Thoracic aorta (tissue), 2 donors: Measurements from ENCODE around the gene DOK4. TPM values are rescaled to one million over a fixed set of nuclear protein-coding genes. Genes with fewer than 3 reads are reported as not detected.

ENCODE experiments used
- ATAC-seq: fragments of 150-250 bp; one replicate; pipeline ENCODE4 v1.8.0; 2017; ENCODE audit warnings: low read depth; ENCODE audit not compliant: insufficient number of reproducible peaks, low FRiP score
- DNase-seq: peaks from one replicate; pipeline ENCODE4 v3.0.0-alpha.2; 2020; ENCODE audit warnings: low spot score
- H3K27ac ChIP-seq, 2 donors: fragments of 200-600 bp; sonication (generic); 1 replicate in 1 of 2; 2 replicates in 1 of 2; pipeline ENCODE4 v1.5.1; 2016; ENCODE audit warnings: mild to moderate bottlenecking in 2 of 2, moderate library complexity in 2 of 2
- H3K27me3 ChIP-seq: fragments of 200-600 bp; sonication (generic); replicated peaks from 2 replicates; pipeline ENCODE4 v1.6.0; 2016; ENCODE audit warnings: mild to moderate bottlenecking; ENCODE audit not compliant: insufficient read depth
- H3K36me3 ChIP-seq: fragments of 200-600 bp; sonication (generic); one replicate; pipeline ENCODE4 v1.5.1; 2016
- H3K4me1 ChIP-seq, 2 donors: fragments of 200-600 bp; sonication (generic); 1 replicate in 1 of 2; 2 replicates in 1 of 2; pipeline versions ENCODE4 v1.5.1 to v1.6.0; 2016; ENCODE audit warnings: low read depth in 2 of 2, mild to moderate bottlenecking in 1 of 2; ENCODE audit not compliant: control insufficient read depth in 1 of 2
- H3K4me3 ChIP-seq: fragments of 200-600 bp; sonication (generic); 2 replicates; pipeline ENCODE4 v1.5.1; 2016; ENCODE audit warnings: mild to moderate bottlenecking
- H3K9me3 ChIP-seq: fragments of 200-600 bp; sonication (generic); 2 replicates; pipeline ENCODE4 v1.5.1; 2016
- total RNA-seq, 2 donors: library from RNA; depleted of rRNA; stranded (reverse); fragments of >200 nt; gene quantifications; one replicate each; pipeline versions ENCODE4 v1.1.0 to v1.2.3, GENCODE V29; 2016
- TF ChIP-seq, protein P1 (sequence below): fragments of 200-600 bp; sonication (generic); IDR thresholded peaks from one replicate; pipeline ENCODE4 v1.5.1; 2019; ENCODE audit warnings: antibody characterized with exemption

Gene DOK4
- total RNA-seq, 2 donors from 2014 or later, result 43.2 to 70.1 TPM

DNA sequence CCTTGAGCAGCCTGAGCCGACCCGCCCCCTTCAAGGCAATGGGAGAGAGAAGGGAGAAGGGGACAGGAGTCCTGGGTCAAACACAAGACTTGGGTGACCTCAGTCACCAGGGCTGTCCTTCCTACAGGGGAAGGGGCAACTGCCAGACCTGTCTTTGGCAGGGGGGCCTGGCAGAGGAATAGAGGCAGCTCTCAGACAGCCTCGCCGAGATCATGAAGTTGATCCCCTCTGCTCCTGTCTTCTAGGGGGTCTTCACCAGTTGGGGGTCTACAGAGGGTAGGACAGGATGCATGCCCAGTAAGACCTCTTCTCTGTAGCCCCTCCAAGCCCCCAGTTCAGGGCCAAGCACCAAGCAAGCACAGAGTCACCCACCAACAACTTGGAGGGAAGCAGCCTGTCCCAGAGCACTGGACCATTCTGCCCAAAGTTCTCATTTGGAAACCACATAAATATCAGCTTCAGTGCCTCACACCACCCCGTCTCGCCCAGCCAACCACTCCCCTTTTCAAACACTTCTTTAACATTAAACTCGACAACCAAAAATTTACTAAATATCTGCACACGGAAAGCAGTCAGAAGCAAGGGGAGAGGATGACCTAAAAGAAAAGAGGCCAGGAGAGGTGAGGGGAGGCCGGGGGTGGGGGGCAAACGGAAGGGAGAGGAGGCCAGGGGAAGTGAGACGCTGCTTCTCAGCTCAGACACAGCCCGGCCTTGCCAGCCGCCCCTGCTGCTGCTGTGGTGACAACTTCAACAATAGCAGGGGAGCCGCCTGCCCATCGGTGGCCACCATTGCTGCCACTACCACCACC is 7.7 kb downstream of the DOK4 start:
- Histone ChIP-seq H3K27me3 (no peaks in the 10 kb centered on the region), H3K4me3 (peak overlapping the region; percentile 74), H3K36me3 (peaks cover 11% of the 10 kb centered on the region), H3K4me1 (peaks cover 23 to 54% of the 10 kb centered on the region in 2 donors), H3K27ac (peak overlapping the region; percentile 79 to 83), H3K9me3 (no peaks in the 10 kb centered on the region)
- TF ChIP-seq, protein P1, sequence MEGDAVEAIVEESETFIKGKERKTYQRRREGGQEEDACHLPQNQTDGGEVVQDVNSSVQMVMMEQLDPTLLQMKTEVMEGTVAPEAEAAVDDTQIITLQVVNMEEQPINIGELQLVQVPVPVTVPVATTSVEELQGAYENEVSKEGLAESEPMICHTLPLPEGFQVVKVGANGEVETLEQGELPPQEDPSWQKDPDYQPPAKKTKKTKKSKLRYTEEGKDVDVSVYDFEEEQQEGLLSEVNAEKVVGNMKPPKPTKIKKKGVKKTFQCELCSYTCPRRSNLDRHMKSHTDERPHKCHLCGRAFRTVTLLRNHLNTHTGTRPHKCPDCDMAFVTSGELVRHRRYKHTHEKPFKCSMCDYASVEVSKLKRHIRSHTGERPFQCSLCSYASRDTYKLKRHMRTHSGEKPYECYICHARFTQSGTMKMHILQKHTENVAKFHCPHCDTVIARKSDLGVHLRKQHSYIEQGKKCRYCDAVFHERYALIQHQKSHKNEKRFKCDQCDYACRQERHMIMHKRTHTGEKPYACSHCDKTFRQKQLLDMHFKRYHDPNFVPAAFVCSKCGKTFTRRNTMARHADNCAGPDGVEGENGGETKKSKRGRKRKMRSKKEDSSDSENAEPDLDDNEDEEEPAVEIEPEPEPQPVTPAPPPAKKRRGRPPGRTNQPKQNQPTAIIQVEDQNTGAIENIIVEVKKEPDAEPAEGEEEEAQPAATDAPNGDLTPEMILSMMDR, result no peak
- no peak for ATAC-seq
- no peak for DNase-seq

DNA sequence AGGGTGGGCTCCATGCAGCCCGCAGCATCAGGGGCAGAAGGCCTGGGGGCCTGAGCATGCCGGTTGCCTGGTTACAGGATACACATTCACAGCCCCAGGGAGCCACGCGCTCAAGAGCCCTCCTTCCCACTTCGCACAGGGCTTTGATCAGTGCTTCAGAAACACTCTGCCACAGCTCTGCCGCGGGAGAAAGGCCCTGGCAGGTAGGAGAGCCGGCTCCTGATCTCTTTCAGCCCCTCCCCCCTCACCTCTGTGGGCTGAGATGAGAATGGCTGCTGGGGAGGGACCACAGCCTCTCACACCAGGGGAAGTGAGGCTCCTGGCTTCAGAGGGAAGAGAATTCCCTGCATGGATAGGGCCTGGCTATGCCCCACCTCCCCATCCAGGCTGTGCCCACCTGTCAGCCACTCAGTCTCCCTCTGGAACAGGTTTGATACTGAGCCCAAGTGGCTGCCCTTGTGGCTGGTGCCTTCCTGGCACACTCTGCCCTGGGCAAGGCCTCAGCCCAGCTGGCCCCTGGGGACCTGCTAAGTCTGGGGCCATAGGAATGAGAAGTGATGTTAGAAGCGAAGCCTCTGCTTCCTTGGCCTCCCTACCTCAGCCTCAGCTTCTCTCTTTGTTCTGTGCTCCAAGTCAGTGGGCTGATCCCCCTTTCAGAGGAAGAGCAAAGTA is 8.6 kb downstream of the DOK4 start:
- TF ChIP-seq, protein P1, result no peak
- Histone ChIP-seq H3K9me3 (no peaks in the 10 kb centered on the region), H3K4me1 (peaks cover 23 to 54% of the 10 kb centered on the region in 2 donors), H3K27me3 (no peaks in the 10 kb centered on the region), H3K4me3 (peak overlapping the region; percentile 74), H3K36me3 (peaks cover 20% of the 10 kb centered on the region), H3K27ac (peak overlapping the region; percentile 42 to 83)
- ATAC-seq (no peak), DNase-seq (no peak)

DNA sequence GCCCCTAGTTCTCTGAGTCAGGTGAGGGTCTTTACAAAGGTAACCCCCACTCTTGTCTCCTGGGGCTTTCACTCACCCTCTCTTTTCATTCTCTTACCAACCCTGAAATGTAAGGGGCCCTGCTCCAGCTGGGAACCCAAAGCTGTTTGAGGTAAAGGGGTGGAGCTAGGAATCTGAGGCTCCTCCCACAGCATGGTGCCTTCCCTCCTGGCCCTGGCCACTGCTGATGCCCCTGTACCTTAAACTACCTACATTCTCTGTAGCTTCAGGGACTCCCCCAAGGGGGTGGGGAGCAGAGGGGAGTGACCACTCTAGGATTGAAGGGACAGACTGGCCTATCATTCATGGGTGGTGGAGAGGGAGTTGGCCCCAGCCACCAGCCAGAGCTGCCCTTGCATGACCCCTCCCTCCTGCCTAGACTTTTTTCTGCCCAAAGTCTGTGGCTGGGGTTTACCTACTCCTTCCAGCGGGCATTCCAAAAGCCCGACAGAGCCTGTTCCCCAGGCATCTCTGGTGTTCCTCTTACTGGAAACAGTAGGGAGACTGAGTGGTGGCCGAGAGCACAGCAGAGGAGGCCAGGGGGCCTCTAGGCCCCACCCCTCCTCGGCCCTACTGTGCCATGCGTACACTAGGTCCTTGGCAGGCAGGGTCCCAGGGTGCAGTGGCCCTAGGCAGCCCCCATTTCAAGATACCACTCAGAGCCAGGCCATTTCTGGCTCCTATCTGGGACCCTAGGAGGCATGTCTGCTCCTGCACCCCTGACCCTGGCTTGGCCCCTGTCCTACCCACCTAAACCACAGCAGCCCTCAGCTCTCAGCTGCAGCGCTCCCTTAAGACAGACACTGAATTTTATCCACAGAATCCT is 9.5 kb downstream of the DOK4 start:
- Histone ChIP-seq H3K9me3 (no peaks in the 10 kb centered on the region), H3K4me1 (peaks cover 23 to 54% of the 10 kb centered on the region in 2 donors), H3K4me3 (no peak overlapping the region), H3K36me3 (peaks cover 29% of the 10 kb centered on the region), H3K27ac (peak overlapping the region; percentile 42 to 83), H3K27me3 (no peaks in the 10 kb centered on the region)
- DNase-seq (no peak), ATAC-seq (no peak)
- TF ChIP-seq, protein P1, result no peak

DNA sequence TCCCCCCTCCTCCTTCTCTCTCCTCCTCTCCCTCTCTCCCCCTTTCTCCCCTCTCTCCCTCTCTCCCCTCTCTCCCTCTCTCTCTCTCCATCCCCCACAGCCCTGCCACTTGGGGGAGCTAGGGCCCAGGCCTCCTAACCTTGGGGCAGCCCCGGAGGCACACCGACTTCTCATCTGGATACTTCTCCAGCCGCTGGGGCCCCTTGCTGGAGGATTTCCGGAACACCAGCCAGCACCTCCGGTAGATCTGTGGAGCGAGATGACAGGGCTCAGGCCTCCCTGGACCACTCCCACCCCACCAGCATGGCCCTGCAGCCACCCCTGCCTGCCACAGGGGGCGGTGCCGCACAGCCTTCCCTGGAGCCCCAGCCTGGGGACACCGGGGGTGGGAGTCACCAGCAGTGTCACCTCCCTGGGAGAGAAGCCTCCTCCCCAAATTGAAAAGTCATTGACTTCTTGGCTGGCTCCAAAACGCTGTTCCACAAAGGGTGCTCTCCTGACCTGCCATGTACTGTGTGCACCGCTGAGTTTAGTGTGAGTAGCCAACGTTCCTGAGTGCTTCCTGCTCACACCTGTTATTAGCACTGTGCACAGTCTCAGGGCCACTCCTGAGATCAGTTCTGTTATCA is 10.5 kb downstream of the DOK4 start:
- peaks cover 35% of the 10 kb centered on the region for H3K36me3 ChIP-seq
- no peaks in the 10 kb centered on the region for H3K27me3 ChIP-seq
- H3K4me3 ChIP-seq, result no peak overlapping the region
- DNase-seq (no peak), ATAC-seq (no peak)
- peak overlapping the region in 1 of 2 donors; percentile 83 for H3K27ac ChIP-seq
- H3K4me1 ChIP-seq, result peaks cover 23 to 51% of the 10 kb centered on the region in 2 donors
- TF ChIP-seq, protein P1, result peak; percentile 21
- H3K9me3 ChIP-seq, result no peaks in the 10 kb centered on the region
